ENCODE results near the gene TM7SF3. TPM values are rescaled to one million over a fixed set of nuclear protein-coding genes. Genes with fewer than 3 reads are reported as not detected.
"Not testable (repeated sequence)": the region's sequence is repeated elsewhere in the genome, so short reads cannot be mapped to it uniquely, and the experiment has no call there.

The TM7SF3 gene
- total RNA-seq, 1 donor from 2014 or later: 30.3 TPM

DNA sequence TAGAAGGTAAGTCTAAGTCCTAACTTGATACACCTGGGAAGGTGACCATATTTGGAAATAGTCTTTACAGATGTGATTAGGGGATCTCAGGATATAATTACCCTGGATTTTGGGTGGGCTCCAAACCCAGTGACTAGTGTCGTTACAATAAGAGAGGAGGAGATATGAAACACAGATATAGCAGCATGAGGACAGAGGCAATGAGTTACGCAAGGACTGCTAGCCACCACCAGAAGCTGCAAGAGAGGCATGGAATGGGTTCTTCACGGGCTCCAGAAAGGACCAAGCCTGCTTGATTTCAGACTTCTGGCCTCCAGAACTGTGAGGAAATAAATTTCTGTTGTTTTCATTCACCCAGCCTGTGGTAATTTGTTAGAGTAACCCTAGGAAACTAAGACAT lies 47.3 kb downstream of the TM7SF3 start:
- Mint-ChIP-seq H3K27ac (ENCODE audit: unreplicated experiment) (no peak overlapping the region), H3K36me3 (ENCODE audit: unreplicated experiment) (no peaks in the 10 kb centered on the region), H3K9me3 (ENCODE audit: unreplicated experiment) (no peaks in the 10 kb centered on the region), H3K4me1 (ENCODE audit: low read depth, unreplicated experiment) (no peaks in the 10 kb centered on the region), H3K27me3 (ENCODE audit: unreplicated experiment) (no peaks in the 10 kb centered on the region), H3K4me3 (ENCODE audit: unreplicated experiment) (no peak overlapping the region)
- DNase-seq: no peak
- TF ChIP-seq, protein P1, sequence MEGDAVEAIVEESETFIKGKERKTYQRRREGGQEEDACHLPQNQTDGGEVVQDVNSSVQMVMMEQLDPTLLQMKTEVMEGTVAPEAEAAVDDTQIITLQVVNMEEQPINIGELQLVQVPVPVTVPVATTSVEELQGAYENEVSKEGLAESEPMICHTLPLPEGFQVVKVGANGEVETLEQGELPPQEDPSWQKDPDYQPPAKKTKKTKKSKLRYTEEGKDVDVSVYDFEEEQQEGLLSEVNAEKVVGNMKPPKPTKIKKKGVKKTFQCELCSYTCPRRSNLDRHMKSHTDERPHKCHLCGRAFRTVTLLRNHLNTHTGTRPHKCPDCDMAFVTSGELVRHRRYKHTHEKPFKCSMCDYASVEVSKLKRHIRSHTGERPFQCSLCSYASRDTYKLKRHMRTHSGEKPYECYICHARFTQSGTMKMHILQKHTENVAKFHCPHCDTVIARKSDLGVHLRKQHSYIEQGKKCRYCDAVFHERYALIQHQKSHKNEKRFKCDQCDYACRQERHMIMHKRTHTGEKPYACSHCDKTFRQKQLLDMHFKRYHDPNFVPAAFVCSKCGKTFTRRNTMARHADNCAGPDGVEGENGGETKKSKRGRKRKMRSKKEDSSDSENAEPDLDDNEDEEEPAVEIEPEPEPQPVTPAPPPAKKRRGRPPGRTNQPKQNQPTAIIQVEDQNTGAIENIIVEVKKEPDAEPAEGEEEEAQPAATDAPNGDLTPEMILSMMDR (IDR thresholded peaks at IDR 0.05; ENCODE audit: partially characterized antibody, unreplicated experiment): no peak

DNA sequence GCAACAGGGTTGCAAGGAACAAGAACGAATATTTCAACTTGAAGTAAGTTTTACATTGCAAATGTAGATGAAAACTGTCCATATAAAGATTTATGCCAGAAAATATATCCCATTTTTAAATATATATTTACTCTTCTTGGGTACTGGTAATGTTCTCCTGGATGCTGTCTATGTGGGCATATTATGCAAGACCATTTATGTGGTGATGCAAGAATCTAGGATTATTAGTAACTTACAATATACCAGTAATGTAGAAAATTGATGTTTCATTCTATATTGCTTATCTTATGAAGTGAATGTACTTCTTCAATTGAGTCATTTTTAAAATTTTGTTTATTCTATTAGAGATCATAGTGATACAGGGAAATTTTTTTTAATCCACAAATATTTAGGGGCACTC lies 50.8 kb downstream of the TM7SF3 start:
- DNase-seq: no peak
- no peaks in the 10 kb centered on the region for H3K4me1 Mint-ChIP-seq (ENCODE audit: low read depth, unreplicated experiment)
- H3K36me3 Mint-ChIP-seq (ENCODE audit: unreplicated experiment): no peaks in the 10 kb centered on the region
- H3K27me3 Mint-ChIP-seq (ENCODE audit: unreplicated experiment): no peaks in the 10 kb centered on the region
- no peak overlapping the region for H3K4me3 Mint-ChIP-seq (ENCODE audit: unreplicated experiment)
- TF ChIP-seq, protein P1 (IDR thresholded peaks at IDR 0.05; ENCODE audit: partially characterized antibody, unreplicated experiment): no peak
- no peak overlapping the region for H3K27ac Mint-ChIP-seq (ENCODE audit: unreplicated experiment)
- H3K9me3 Mint-ChIP-seq (ENCODE audit: unreplicated experiment): peaks cover 1% of the 10 kb centered on the region

DNA sequence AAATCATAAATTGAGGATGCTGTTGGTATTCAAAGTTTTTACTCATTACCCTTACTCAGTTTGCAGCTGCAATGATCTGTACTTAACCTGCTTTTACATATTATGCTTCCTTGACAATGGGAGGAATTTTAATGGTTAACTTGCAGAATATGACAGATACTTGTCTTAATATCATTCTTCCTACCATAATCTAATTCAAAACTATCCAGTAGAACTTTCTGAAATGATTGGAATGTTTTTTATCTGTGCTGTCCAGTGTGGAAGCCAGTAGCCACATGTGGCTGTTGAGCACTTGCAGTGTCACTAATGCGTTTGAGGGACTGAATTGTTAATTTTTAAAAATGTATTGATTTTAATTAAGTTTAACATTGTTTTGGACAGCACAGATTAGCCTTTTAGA lies 52.4 kb downstream of the TM7SF3 start:
- no peak for DNase-seq
- no peaks in the 10 kb centered on the region for H3K36me3 Mint-ChIP-seq (ENCODE audit: unreplicated experiment)
- H3K27me3 Mint-ChIP-seq (ENCODE audit: unreplicated experiment): no peaks in the 10 kb centered on the region
- no peak overlapping the region for H3K4me3 Mint-ChIP-seq (ENCODE audit: unreplicated experiment)
- H3K27ac Mint-ChIP-seq (ENCODE audit: unreplicated experiment): no peak overlapping the region
- H3K9me3 Mint-ChIP-seq (ENCODE audit: unreplicated experiment): peaks cover 1% of the 10 kb centered on the region
- H3K4me1 Mint-ChIP-seq (ENCODE audit: low read depth, unreplicated experiment): no peaks in the 10 kb centered on the region
- TF ChIP-seq, protein P1 (IDR thresholded peaks at IDR 0.05; ENCODE audit: partially characterized antibody, unreplicated experiment): no peak

DNA sequence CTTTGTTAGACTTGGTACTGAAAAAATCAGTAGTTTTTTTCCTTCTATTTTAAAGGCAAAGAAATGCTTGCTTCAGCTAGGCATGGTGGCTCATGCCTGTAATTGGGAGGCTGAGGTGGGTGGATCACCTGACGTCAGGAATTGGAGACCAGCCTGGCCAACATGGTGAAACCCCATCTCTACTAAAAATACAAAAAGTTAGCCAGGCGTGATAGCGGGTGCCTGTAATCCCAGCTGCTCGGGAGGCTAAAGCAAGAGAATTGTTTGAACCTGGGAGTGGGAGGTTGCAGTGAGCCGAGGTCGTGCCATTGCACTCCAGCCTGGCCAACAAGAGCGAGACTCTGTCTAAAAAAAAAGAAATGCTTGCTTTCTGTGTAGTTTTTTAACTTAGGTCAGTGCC lies 52.8 kb downstream of the TM7SF3 start:
- H3K27me3 Mint-ChIP-seq (ENCODE audit: unreplicated experiment); H3K4me1 Mint-ChIP-seq (ENCODE audit: low read depth, unreplicated experiment); H3K4me3 Mint-ChIP-seq (ENCODE audit: unreplicated experiment); H3K9me3 Mint-ChIP-seq (ENCODE audit: unreplicated experiment); H3K27ac Mint-ChIP-seq (ENCODE audit: unreplicated experiment); H3K36me3 Mint-ChIP-seq (ENCODE audit: unreplicated experiment); DNase-seq: not testable (repeated sequence)

DNA sequence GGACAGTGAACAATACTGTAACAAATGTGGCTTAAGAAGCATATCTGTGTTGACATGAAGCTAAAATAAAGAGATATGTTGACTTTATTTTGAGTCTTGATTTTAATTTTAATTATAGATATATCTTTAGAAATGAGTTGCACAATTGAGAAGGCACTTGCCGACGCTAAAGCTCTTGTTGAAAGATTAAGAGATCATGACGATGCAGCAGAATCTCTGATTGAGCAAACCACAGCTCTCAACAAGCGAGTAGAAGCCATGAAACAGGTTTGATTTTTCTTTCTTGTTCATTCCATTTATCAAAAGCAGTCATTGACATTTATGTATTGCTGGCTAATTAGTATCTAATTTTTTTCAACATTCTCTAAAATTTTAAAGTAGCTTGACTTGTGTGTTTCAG lies 60.2 kb downstream of the TM7SF3 start:
- no peak overlapping the region for H3K27ac Mint-ChIP-seq (ENCODE audit: unreplicated experiment)
- DNase-seq: no peak

More for the DNA sequence above, 60.2 kb downstream of the TM7SF3 start:
- TF ChIP-seq, protein P1 (IDR thresholded peaks at IDR 0.05; ENCODE audit: partially characterized antibody, unreplicated experiment): no peak
- H3K9me3 Mint-ChIP-seq (ENCODE audit: unreplicated experiment): no peaks in the 10 kb centered on the region
- no peak overlapping the region for H3K4me3 Mint-ChIP-seq (ENCODE audit: unreplicated experiment)
- H3K27me3 Mint-ChIP-seq (ENCODE audit: unreplicated experiment): no peaks in the 10 kb centered on the region
- H3K4me1 Mint-ChIP-seq (ENCODE audit: low read depth, unreplicated experiment): no peaks in the 10 kb centered on the region
- H3K36me3 Mint-ChIP-seq (ENCODE audit: unreplicated experiment): no peaks in the 10 kb centered on the region

Measured in glutamatergic neuron (in vitro differentiated cells).